ENCODE data around the gene WNK2. TPM values are rescaled to one million over a fixed set of nuclear protein-coding genes. Genes with fewer than 3 reads are reported as not detected.

The WNK2 gene
- total RNA-seq, 1 donor from 2014 or later, result 336 TPM

DNA sequence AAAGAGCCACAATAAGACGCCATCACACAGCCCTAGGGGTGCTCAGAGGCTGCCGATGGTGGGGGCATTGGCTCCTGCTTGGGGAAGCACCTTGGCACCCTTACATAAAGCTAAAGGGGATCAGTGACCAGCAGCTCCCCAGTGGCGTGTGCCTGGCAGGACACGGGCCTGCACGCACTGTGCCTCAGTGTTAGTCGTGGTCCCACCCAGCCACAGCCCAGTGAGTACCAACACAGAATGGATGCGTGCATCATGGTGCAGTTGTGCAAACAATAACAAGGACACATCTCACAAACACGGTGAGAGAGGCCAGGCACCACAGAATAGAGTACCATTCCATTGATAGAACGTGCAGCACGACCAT, 103.2 kb downstream of the WNK2 start:
- TF ChIP-seq, protein P1, sequence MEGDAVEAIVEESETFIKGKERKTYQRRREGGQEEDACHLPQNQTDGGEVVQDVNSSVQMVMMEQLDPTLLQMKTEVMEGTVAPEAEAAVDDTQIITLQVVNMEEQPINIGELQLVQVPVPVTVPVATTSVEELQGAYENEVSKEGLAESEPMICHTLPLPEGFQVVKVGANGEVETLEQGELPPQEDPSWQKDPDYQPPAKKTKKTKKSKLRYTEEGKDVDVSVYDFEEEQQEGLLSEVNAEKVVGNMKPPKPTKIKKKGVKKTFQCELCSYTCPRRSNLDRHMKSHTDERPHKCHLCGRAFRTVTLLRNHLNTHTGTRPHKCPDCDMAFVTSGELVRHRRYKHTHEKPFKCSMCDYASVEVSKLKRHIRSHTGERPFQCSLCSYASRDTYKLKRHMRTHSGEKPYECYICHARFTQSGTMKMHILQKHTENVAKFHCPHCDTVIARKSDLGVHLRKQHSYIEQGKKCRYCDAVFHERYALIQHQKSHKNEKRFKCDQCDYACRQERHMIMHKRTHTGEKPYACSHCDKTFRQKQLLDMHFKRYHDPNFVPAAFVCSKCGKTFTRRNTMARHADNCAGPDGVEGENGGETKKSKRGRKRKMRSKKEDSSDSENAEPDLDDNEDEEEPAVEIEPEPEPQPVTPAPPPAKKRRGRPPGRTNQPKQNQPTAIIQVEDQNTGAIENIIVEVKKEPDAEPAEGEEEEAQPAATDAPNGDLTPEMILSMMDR (IDR thresholded peaks at IDR 0.05; ENCODE audit: partially characterized antibody, unreplicated experiment), result no peak
- DNase-seq, result no peak
- H3K27ac Mint-ChIP-seq (ENCODE audit: unreplicated experiment), result peak overlapping the region; percentile 84
- H3K9me3 Mint-ChIP-seq (ENCODE audit: unreplicated experiment), result peaks cover 4% of the 10 kb centered on the region
- H3K27me3 Mint-ChIP-seq (ENCODE audit: unreplicated experiment), result peaks cover 11% of the 10 kb centered on the region
- H3K36me3 Mint-ChIP-seq (ENCODE audit: unreplicated experiment), result peaks cover 7% of the 10 kb centered on the region
- peaks cover 30% of the 10 kb centered on the region for H3K4me1 Mint-ChIP-seq (ENCODE audit: low read depth, unreplicated experiment)
- H3K4me3 Mint-ChIP-seq (ENCODE audit: unreplicated experiment), result peak overlapping the region; percentile 49

- Mint-ChIP-seq H3K4me3 (ENCODE audit: unreplicated experiment) (peak overlapping the region; percentile 49), H3K27ac (ENCODE audit: unreplicated experiment) (peak overlapping the region; percentile 84), H3K27me3 (ENCODE audit: unreplicated experiment) (peaks cover 11% of the 10 kb centered on the region), H3K4me1 (ENCODE audit: low read depth, unreplicated experiment) (peaks cover 30% of the 10 kb centered on the region), H3K36me3 (ENCODE audit: unreplicated experiment) (peaks cover 7% of the 10 kb centered on the region), H3K9me3 (ENCODE audit: unreplicated experiment) (peaks cover 4% of the 10 kb centered on the region)
- TF ChIP-seq, protein P1 (IDR thresholded peaks at IDR 0.05; ENCODE audit: partially characterized antibody, unreplicated experiment), result no peak
- no peak for DNase-seq
Measured at GRCh38 chr9:93287593-93287992, 103.7 kb downstream of the WNK2 start.

DNA sequence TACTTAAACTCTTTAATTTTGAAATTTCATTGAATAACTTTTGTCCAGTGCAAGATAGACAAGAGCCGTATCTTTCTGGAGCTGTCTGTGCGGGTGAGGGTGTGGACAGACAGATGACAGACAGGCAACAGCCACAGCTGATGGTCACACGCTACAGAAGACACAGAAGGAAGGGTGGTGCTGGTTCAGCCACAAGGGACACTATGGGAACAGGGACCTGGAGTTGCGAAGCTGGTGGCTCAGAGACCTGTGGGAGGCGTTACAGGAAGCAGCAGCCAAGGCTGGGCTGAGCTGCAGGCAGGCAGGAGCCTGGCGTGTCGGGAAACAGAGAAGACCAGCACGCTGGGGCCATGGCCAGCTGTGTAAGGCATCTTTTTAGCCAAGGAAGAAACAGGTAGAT, 104.4 kb downstream of the WNK2 start:
- peaks cover 7% of the 10 kb centered on the region for H3K36me3 Mint-ChIP-seq (ENCODE audit: unreplicated experiment)
- TF ChIP-seq, protein P1 (IDR thresholded peaks at IDR 0.05; ENCODE audit: partially characterized antibody, unreplicated experiment), result no peak
- H3K9me3 Mint-ChIP-seq (ENCODE audit: unreplicated experiment), result peaks cover 4% of the 10 kb centered on the region
- H3K4me1 Mint-ChIP-seq (ENCODE audit: low read depth, unreplicated experiment), result peaks cover 30% of the 10 kb centered on the region
- no peak overlapping the region for H3K4me3 Mint-ChIP-seq (ENCODE audit: unreplicated experiment)
- H3K27me3 Mint-ChIP-seq (ENCODE audit: unreplicated experiment), result peaks cover 11% of the 10 kb centered on the region
- DNase-seq, result no peak
- H3K27ac Mint-ChIP-seq (ENCODE audit: unreplicated experiment), result no peak overlapping the region

DNA sequence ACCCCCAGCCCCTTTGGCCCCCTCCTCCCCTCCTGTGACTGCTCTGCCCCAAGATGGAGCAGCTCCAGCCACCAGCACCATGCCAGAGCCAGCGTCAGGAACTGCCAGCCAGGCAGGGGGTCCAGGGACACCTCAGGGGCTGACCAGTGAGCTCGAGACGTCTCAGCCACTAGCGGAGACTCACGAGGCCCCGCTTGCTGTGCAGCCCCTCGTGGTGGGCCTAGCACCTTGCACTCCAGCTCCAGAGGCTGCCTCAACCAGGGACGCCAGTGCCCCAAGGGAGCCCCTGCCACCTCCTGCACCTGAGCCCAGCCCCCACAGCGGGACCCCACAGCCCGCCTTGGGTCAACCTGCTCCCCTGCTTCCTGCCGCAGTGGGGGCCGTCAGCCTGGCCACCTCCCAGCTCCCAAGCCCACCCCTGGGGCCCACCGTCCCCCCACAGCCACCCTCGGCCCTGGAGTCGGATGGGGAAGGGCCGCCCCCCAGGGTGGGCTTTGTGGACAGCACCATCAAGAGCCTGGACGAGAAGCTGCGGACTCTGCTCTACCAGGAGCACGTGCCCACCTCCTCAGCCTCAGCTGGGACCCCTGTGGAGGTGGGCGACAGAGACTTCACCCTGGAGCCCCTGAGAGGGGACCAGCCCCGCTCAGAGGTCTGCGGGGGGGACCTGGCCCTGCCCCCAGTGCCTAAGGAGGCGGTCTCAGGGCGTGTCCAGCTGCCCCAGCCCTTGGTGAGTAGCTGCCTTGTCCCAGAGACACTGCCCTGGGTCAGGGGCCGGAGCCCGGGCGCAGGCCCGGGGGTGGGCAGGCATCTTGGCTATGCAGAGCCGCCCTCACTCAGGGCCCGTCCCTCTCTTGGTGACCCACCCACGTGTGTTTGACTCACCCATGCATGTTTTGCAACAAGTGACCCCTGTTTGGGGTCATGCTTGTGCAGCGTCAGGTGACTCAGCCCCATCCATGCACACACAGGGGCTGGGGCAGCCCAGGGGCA, 105.2 kb downstream of the WNK2 start:
- H3K27ac Mint-ChIP-seq (ENCODE audit: unreplicated experiment), result no peak overlapping the region
- peaks cover 10% of the 10 kb centered on the region for H3K9me3 Mint-ChIP-seq (ENCODE audit: unreplicated experiment)
- peaks cover 30% of the 10 kb centered on the region for H3K4me1 Mint-ChIP-seq (ENCODE audit: low read depth, unreplicated experiment)
- no peak for DNase-seq
- H3K4me3 Mint-ChIP-seq (ENCODE audit: unreplicated experiment), result no peak overlapping the region
- H3K27me3 Mint-ChIP-seq (ENCODE audit: unreplicated experiment), result peaks cover 11% of the 10 kb centered on the region
- TF ChIP-seq, protein P1 (IDR thresholded peaks at IDR 0.05; ENCODE audit: partially characterized antibody, unreplicated experiment), result no peak
- H3K36me3 Mint-ChIP-seq (ENCODE audit: unreplicated experiment), result peaks cover 4% of the 10 kb centered on the region
